Immature natural killer cell (primary cell): ENCODE data around the gene SIAH3. TPM values are rescaled to one million over a fixed set of nuclear protein-coding genes. Genes with fewer than 3 reads are reported as not detected.

Experiments used
- DNase-seq, 3 donors: peaks; one replicate each; pipeline ENCODE4 v3.0.0; 2022; ENCODE audit warnings: mixed read lengths in 1 of 3
- H3K27ac Mint-ChIP-seq, 6 donors: one replicate each; pipeline ENCODE4 v1.8.0; 2020; ENCODE audit warnings: mixed read lengths in 6 of 6, mild to moderate bottlenecking in 5 of 6, inconsistent platforms in 4 of 6, moderate library complexity in 3 of 6
- H3K27me3 Mint-ChIP-seq, 3 donors: one replicate each; pipeline ENCODE4 v1.8.0; 2020 to 2021; ENCODE audit warnings: low read depth in 3 of 3, mild to moderate bottlenecking in 3 of 3, mixed read lengths in 3 of 3, moderate library complexity in 3 of 3, inconsistent platforms in 1 of 3
- H3K36me3 Mint-ChIP-seq, 3 donors: one replicate each; pipeline ENCODE4 v1.8.0; 2020; ENCODE audit warnings: mixed read lengths in 3 of 3, inconsistent platforms in 2 of 3, mild to moderate bottlenecking in 2 of 3
- H3K4me1 Mint-ChIP-seq, 2 donors: one replicate each; pipeline ENCODE4 v1.8.0; 2020; ENCODE audit warnings: inconsistent platforms in 2 of 2, mild to moderate bottlenecking in 2 of 2, mixed read lengths in 2 of 2, moderate library complexity in 1 of 2
- H3K4me3 Mint-ChIP-seq, 5 donors: one replicate each; pipeline ENCODE4 v1.8.0; 2020; ENCODE audit warnings: mild to moderate bottlenecking in 5 of 5, mixed read lengths in 5 of 5, inconsistent platforms in 3 of 5, moderate library complexity in 3 of 5
- H3K9me3 Mint-ChIP-seq, 6 donors: one replicate each; pipeline ENCODE4 v1.8.0; 2020; ENCODE audit warnings: mild to moderate bottlenecking in 6 of 6, mixed read lengths in 6 of 6, inconsistent platforms in 4 of 6, moderate library complexity in 3 of 6
- polyA plus RNA-seq, 3 donors: library from polyadenylated mRNA; unstranded; fragments of 300-500 nt; fragmentation: Illumina TruSeq; gene quantifications; one replicate each; pipeline ENCODE4 v1.2.3, GENCODE V29; 2021

Gene SIAH3
- polyA plus RNA-seq, 3 donors from 2014 or later, result not detected

DNA sequence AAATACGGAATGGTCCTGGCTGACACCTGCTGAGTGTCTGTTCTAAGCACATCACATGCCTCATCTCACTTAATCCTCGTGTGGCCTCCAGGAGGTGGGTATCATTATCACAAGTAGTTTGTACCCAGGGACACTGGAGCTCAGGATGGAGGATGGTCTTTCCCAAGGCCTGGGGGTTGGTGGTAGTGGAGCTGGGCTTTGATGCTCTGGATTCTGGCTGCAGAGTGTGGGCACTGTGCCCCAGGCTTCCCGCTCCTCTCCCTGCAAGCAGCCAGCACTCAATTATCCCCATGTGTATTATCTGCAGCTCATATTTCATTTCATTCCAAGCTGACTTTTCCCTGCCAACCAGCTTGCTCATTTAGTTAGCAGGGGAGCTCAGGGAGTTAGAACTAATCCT lies 52.1 kb downstream of the SIAH3 start:
- Mint-ChIP-seq H3K36me3 (no peaks in the 10 kb centered on the region), H3K4me3 (no peak overlapping the region), H3K9me3 (no peaks in the 10 kb centered on the region), H3K27me3 (peaks cover 3 to 6% (median 4%) of the 10 kb centered on the region in 3 donors), H3K27ac (no peak overlapping the region), H3K4me1 (no peaks in the 10 kb centered on the region)
- DNase-seq, result no peak

DNA sequence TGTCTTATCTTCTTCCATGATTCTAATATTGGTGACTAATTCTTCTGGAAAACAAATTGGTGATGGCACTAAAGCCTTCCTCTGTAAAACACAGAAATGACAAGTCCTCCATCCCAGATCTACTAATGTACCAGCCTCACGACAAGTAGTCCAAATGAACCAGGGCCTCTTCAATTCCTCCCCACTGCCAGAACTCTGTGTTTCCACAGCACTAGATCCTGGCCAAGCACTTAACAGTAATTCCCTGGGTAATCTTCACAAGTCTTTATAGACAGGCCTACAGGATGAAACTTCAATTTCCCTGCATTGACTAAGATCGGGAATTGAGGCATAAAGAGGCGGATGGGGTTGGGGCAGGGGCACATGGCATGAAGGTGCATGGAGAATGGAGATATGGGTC lies 52.7 kb downstream of the SIAH3 start:
- peaks cover 3 to 6% (median 4%) of the 10 kb centered on the region in 3 donors for H3K27me3 Mint-ChIP-seq
- H3K4me1 Mint-ChIP-seq, result no peaks in the 10 kb centered on the region
- H3K27ac Mint-ChIP-seq, result no peak overlapping the region
- H3K9me3 Mint-ChIP-seq, result no peaks in the 10 kb centered on the region
- H3K4me3 Mint-ChIP-seq, result no peak overlapping the region
- no peak for DNase-seq
- H3K36me3 Mint-ChIP-seq, result no peaks in the 10 kb centered on the region

- no peaks in the 10 kb centered on the region for H3K9me3 Mint-ChIP-seq
- H3K36me3 Mint-ChIP-seq, result no peaks in the 10 kb centered on the region
- peaks cover 1 to 3% (median 2%) of the 10 kb centered on the region in 3 donors for H3K27me3 Mint-ChIP-seq
- no peaks in the 10 kb centered on the region for H3K4me1 Mint-ChIP-seq
- H3K4me3 Mint-ChIP-seq, result no peak overlapping the region
- DNase-seq, result no peak
- H3K27ac Mint-ChIP-seq, result no peak overlapping the region
Measured at GRCh38 chr13:45796426-45797235, 54.9 kb downstream of the SIAH3 start.

- Mint-ChIP-seq H3K27ac (no peak overlapping the region), H3K4me3 (no peak overlapping the region), H3K4me1 (no peaks in the 10 kb centered on the region), H3K9me3 (no peaks in the 10 kb centered on the region), H3K36me3 (no peaks in the 10 kb centered on the region), H3K27me3 (peaks cover 0 to 3% (median 3%) of the 10 kb centered on the region in 3 donors)
- no peak for DNase-seq
Measured at GRCh38 chr13:45792827-45793303, 58.7 kb downstream of the SIAH3 start.

DNA sequence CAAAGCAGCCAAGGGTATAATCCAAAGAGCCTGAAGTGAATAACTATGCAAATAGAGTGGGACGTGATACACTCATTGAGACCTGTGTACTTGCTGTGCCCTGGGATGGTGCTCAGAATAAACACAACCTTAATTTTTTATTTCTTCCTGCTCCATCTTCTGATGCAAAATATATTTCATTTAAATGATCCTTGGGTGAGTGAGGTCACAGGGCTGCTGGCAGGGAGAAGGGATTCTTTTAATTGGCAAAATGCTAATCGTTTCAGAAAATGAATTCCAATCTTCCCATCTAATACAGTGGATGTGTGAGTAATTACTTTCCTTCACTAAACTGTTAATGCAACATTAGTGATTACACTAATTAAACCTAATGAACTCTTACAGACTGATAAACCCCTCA lies 63.5 kb downstream of the SIAH3 start:
- H3K9me3 Mint-ChIP-seq, result no peaks in the 10 kb centered on the region

DNA sequence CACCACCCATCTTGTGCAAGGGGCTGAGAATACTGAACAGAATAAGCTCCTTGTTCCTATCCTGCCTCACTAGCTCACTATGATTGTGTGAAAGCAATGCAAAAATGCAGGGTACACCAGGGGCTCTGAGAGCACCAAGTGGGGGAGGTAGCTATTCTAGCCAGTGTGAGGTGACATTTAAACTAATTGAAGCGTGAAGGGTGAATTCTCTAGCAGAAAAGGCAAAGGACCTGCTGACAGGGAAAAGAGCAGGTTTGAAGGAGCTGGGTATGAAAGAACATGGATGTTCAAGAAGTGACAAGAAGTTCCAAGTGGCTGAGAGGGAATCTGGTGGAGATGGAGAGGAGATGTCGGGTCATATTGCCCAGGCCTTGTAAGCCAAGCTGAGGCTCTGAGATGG lies 64.2 kb downstream of the SIAH3 start:
- no peaks in the 10 kb centered on the region for H3K36me3 Mint-ChIP-seq
- H3K27me3 Mint-ChIP-seq, result peaks cover 0 to 5% (median 3%) of the 10 kb centered on the region in 3 donors
- DNase-seq, result no peak
- no peak overlapping the region for H3K4me3 Mint-ChIP-seq
- no peaks in the 10 kb centered on the region for H3K9me3 Mint-ChIP-seq
- H3K27ac Mint-ChIP-seq, result no peak overlapping the region
- H3K4me1 Mint-ChIP-seq, result no peaks in the 10 kb centered on the region

More for the DNA sequence above, 63.5 kb downstream of the SIAH3 start:
- H3K27me3 Mint-ChIP-seq, result peaks cover 0 to 5% (median 3%) of the 10 kb centered on the region in 3 donors
- DNase-seq, result no peak
- no peak overlapping the region for H3K4me3 Mint-ChIP-seq
- H3K36me3 Mint-ChIP-seq, result no peaks in the 10 kb centered on the region
- no peak overlapping the region for H3K27ac Mint-ChIP-seq
- H3K4me1 Mint-ChIP-seq, result no peaks in the 10 kb centered on the region

GRCh38 chr13:45786293-45786920 lies 65.1 kb downstream of the SIAH3 start:
- Mint-ChIP-seq H3K9me3 (no peaks in the 10 kb centered on the region), H3K36me3 (no peaks in the 10 kb centered on the region), H3K4me1 (no peaks in the 10 kb centered on the region), H3K27me3 (peaks cover 0 to 5% (median 3%) of the 10 kb centered on the region in 3 donors), H3K4me3 (no peak overlapping the region), H3K27ac (no peak overlapping the region)
- DNase-seq, result no peak

- no peak overlapping the region for H3K27ac Mint-ChIP-seq
- no peaks in the 10 kb centered on the region for H3K9me3 Mint-ChIP-seq
- H3K4me3 Mint-ChIP-seq, result no peak overlapping the region
- H3K4me1 Mint-ChIP-seq, result no peaks in the 10 kb centered on the region
- no peaks in the 10 kb centered on the region for H3K36me3 Mint-ChIP-seq
- peaks cover 0 to 6% (median 4%) of the 10 kb centered on the region in 3 donors for H3K27me3 Mint-ChIP-seq
- no peak for DNase-seq
Measured at GRCh38 chr13:45784755-45785675, 66.5 kb downstream of the SIAH3 start.

GRCh38 chr13:45783346-45784043 lies 68.1 kb downstream of the SIAH3 start:
- Mint-ChIP-seq H3K27ac (no peak overlapping the region), H3K9me3 (no peaks in the 10 kb centered on the region), H3K36me3 (no peaks in the 10 kb centered on the region), H3K4me3 (no peak overlapping the region), H3K4me1 (no peaks in the 10 kb centered on the region), H3K27me3 (peaks cover 0 to 6% (median 4%) of the 10 kb centered on the region in 3 donors)
- DNase-seq, result no peak

GRCh38 chr13:45782327-45783045 lies 69.1 kb downstream of the SIAH3 start:
- Mint-ChIP-seq H3K4me3 (no peak overlapping the region), H3K27ac (no peak overlapping the region), H3K27me3 (peaks cover 0 to 4% (median 3%) of the 10 kb centered on the region in 3 donors), H3K9me3 (no peaks in the 10 kb centered on the region), H3K36me3 (no peaks in the 10 kb centered on the region), H3K4me1 (no peaks in the 10 kb centered on the region)
- no peak for DNase-seq

DNA sequence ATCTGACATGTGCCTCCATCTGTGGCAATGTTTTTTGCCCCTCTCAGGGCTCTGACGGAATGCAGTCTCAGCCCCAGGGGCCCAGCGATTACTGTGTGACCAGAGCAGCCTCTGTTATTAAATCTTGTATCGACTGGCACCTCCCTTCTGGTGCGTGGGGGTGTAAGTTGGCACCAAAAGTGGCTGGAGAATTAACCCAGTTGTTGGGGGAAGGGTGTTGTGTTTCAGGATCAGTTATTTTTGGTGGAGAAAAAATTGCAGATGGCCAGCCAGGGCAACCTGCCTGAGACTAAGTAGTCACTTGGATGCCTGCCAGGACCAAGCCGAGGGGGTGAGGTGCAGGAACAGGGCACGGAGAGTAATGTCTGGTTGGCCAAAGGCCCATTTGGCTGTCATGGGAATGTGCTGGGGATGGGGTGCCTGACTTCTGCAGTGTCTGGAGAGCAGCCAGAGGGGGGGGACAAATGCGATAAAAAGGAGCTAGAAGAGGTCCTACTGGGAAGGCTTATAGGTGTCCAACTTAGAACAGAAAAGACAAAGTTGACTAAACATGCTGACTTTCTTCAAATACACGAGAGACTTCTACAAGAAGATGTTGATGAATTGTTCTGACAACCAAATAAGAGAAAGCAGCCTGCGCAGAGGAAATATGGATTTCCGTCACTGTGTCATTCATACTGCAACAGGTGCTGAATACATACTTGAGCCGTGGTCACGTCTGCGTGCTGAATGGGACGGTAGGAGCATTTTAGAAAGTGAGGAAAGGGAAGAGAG lies 69.8 kb downstream of the SIAH3 start:
- no peak overlapping the region for H3K4me3 Mint-ChIP-seq
- H3K27ac Mint-ChIP-seq, result no peak overlapping the region
- H3K27me3 Mint-ChIP-seq, result peaks cover 0 to 3% (median 2%) of the 10 kb centered on the region in 3 donors
- no peaks in the 10 kb centered on the region for H3K36me3 Mint-ChIP-seq
- H3K9me3 Mint-ChIP-seq, result no peaks in the 10 kb centered on the region
- DNase-seq, result no peak
- H3K4me1 Mint-ChIP-seq, result no peaks in the 10 kb centered on the region

- Mint-ChIP-seq H3K4me3 (no peak overlapping the region), H3K27ac (no peak overlapping the region), H3K27me3 (peaks cover 0 to 4% (median 3%) of the 10 kb centered on the region in 3 donors), H3K36me3 (no peaks in the 10 kb centered on the region), H3K4me1 (no peaks in the 10 kb centered on the region), H3K9me3 (no peaks in the 10 kb centered on the region)
- DNase-seq, result no peak
Measured at GRCh38 chr13:45779901-45780300, 71.7 kb downstream of the SIAH3 start.
